GM21737 (cell line): ENCODE measurements around the gene JAG2.
"Not testable (repeated sequence)": the region's sequence is repeated elsewhere in the genome, so short reads cannot be mapped to it uniquely, and the experiment has no call there.

Source experiments
- ATAC-seq: cut with Tn5 transposase; IDR thresholded peaks from one replicate; pipeline ENCODE4 v1.9.1; 2021; ENCODE audit warnings: mild to moderate bottlenecking, moderate library complexity; ENCODE audit not compliant: unreplicated experiment

Gene JAG2

GRCh38 chr14:105123981-105124765, 44.4 kb downstream of the JAG2 start:
- no peak for ATAC-seq

DNA sequence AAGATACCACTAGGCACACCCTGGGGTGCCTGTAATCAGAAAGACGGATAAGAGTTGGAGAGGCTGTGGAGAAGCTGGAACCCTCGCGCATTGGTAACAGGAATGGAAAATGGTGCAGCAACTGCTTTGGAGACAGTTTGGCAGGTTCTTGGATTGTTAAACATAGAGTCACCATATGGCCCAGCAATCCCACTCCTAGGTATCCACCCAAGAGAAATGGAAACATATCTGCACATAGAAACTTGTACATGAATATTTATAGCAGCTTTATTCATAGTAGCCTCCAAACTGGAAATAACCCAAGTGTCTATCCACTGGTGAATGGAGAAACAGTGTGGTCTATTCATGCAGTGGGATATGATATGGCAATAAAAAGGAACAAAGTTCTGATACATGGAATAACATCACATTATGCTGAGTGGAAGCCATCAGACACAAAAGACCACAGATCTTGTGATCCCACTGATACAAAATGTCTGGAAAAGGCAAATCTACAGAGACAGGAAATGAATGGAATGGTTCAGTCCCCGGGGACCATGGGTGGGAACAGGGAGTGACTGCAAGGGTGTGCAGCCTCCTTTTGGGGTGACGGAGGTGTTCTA, 45.4 kb downstream of the JAG2 start:
- ATAC-seq, result no peak

DNA sequence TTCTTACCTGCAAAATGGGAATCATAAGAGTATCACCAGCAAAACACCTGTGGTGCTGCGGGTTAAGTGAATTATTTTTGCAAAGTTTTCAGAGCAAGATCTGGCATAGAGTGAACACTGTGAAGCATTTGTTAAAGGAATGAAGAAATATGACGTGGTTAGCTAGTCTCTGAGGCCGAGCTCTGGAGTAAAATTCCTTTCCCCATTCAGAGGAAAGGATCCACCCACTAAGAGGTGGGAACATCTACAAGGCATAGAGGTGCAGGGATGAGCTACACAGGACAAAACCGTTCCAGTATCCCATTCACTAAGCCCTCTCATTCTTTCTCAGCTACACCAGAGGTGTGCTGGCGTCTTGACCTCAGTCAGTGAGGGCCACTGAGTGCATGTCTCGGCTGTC, 48.5 kb downstream of the JAG2 start:
- ATAC-seq, result no peak

GRCh38 chr14:105119408-105120025, 49.1 kb downstream of the JAG2 start:
- no peak for ATAC-seq

DNA sequence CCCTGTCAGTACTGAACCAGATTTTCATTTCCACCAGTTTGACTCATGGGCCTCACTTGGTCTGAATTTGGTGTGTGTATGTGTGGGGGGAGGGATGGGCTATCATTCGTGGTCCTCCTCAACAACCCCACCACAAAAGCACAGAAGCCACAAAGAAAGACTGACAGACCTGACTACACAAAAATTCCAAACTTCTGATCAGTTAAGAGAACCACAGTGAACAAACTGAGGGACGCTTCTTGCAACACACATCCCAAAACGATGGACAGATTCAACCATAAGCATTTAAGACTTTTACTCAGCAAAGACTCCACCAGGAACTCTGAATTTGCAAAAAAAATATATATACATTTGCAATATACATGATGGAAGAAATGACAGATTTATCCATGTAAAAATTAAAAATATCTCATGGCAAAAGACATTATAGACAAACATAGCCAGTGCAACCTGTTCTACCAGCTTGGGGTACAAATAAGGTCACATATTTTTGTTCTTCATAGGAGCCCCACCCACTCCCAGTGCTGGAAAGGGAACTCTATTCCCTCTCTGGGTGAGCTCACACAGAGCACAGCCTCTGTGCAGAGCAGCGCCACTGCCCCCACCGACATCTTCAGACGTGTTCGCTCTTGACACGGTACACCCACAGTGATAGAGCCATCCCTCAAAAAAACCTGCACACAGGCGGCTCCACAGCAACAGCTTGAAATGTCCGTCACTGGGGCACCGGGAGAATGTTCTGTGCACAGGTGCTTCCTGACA, 49.7 kb downstream of the JAG2 start:
- no peak for ATAC-seq

DNA sequence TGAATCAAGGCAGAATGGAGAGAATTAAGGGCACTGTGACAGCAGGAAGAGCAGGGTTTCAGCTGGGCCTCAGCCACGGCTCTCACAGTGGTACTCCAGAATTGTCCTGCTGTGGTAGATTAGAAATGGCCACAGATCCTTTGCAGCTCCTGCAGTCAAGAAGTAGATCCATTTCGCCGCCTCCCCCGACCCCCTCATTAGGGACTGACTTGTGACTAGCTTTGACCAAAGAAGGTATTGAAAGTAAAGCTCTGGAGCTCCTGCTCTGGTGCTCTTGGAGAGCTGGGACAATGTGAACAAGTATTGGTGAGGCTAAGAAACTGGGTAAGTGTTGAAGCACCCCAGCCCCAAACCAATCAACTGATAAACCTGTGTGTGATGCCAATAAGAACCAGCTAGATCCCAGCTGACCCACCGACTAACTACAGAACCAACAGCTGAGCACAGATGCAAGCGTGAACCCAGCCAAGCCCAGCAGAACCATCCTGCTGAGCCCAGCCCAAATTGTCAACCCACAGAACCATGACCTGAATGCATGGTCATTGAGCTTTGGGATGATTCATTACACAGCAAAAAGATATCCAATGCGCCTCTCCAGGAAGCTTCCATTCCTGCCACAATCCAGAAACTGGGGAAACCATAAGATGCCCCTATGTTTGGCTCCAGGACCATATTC, 50.7 kb downstream of the JAG2 start:
- ATAC-seq, result no peak

DNA sequence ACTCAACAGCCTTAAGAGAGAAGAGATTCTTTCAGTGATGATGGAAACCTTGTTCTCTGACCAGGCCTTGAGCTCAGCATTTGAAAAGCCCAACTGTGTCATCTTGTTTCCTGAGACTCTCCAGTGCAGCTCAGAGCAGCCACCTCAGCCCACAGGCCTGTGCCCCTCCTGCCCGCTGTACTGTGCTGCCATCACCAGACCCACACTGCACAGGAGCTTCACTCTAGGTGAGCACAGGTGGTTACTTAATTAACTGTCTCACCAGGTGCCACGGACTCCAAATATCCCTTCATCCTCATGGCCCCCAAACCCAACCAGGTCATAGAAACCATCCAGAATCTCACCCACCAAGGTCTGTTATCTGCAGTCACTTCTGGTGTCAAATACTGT, 51.3 kb downstream of the JAG2 start:
- no peak for ATAC-seq

GRCh38 chr14:105116451-105117256, 51.9 kb downstream of the JAG2 start:
- ATAC-seq, result no peak

GRCh38 chr14:105109243-105109642, 59.3 kb downstream of the JAG2 start:
- ATAC-seq, result not testable (repeated sequence)

- ATAC-seq, result no peak
These were observed 60.1 kb downstream of the JAG2 start for GRCh38 chr14:105108516-105108864.

DNA sequence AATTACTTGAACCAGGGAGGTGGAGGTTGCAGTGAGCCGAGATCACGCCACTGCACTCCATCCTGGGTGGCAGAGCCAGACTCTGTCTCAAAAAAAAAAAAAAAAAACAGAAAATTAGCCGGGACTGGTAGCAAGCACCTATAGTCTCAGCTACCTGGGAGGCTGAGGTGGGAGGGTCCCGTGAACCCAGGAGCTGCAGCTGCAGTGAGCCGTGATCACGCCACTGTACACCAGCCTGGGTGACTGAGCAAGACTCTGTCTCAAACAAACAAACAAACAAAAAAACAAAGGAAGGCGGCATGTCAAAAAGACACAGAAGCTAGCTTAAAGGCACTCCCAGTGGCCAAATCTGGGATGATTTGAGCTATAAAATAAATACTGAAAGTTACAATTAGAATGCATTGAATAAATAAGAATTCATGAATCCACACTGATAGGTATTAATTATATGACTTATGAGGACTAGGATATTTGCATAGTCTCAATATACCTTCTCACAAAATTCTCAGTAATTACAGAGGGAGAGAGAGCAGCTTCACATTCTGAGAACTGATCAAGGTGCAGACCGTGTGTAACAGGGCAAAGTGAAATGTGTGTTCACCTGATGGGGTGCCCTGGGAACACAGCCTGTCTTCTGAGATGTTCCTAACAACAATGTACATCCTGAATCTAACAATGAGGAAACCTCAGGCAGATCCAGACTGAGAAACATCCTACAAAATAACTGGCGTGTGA, 60.6 kb downstream of the JAG2 start:
- no peak for ATAC-seq

DNA sequence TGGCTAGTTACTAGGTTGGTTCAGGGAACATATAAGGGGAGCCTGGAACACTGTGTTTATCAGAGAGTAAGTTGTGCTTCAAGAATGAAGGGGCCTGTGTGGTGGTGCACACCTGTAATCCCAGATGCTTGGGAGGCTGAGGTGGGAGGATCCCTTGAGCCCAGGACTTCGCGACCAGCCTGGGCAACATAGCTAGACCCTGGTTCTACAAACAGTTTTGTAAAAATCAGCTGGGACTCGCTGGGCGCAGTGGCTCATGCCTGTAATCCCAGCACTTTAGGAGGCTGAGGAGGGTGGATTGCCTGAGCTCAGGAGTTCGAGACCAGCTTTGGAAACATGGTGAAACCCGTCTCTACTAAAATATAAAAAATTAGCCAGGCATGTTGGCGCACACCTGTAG, 61.2 kb downstream of the JAG2 start:
- ATAC-seq, result no peak

- ATAC-seq, result no peak
These were observed 63.4 kb downstream of the JAG2 start for GRCh38 chr14:105105158-105105557.

DNA sequence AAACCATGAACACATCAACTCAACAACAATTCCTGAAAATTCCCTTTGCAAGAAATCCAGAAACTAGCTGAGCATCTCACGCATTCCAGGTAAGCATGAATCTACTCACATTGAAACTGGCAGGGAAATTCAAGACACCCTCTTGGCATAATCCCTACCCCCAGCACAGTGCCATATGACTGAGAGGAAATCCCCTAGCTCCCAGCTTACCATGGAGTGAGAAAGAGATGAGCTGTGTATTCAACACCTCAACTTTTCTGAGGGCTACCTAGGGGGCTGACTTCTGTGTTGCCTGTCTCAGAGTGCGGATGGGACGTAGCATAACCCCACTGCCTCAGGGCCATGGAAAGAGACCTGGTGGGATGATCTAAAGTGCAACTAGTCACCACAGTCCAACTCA, 65.7 kb downstream of the JAG2 start:
- ATAC-seq, result no peak

GRCh38 chr14:105102361-105102870, 66.2 kb downstream of the JAG2 start:
- ATAC-seq, result no peak

DNA sequence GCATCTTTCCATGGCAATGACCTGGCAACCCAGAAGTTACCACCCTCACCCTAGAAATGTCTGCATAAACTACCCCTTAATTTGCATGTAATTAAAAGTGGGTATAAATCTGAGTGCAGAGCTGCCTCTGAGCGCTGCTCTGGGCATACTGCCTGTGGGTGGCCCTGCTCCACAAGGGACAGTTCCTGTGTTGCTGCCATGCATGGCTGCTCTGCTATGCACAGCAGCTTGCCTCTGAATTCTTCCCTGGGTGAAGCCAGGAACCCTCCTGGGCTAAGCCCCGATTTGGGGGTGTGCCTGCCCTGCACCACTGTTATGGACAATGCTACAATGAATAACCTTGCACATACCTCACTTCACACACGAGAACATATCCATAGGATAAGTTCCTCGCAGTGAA, 67.7 kb downstream of the JAG2 start:
- no peak for ATAC-seq

- ATAC-seq, result no peak
These were observed 68.8 kb downstream of the JAG2 start for GRCh38 chr14:105099778-105100177.

GRCh38 chr14:105098316-105098715, 70.3 kb downstream of the JAG2 start:
- ATAC-seq, result no peak

- ATAC-seq, result no peak
These were observed 70.8 kb downstream of the JAG2 start for GRCh38 chr14:105097794-105098127.
